ENCODE measurements around the gene NUAK1. TPM values are rescaled to one million over a fixed set of nuclear protein-coding genes. Genes with fewer than 3 reads are reported as not detected.

NUAK1 gene
- total RNA-seq, 4 donors from 2014 or later = 7.1 to 19.8 (median 10.7) TPM

DNA sequence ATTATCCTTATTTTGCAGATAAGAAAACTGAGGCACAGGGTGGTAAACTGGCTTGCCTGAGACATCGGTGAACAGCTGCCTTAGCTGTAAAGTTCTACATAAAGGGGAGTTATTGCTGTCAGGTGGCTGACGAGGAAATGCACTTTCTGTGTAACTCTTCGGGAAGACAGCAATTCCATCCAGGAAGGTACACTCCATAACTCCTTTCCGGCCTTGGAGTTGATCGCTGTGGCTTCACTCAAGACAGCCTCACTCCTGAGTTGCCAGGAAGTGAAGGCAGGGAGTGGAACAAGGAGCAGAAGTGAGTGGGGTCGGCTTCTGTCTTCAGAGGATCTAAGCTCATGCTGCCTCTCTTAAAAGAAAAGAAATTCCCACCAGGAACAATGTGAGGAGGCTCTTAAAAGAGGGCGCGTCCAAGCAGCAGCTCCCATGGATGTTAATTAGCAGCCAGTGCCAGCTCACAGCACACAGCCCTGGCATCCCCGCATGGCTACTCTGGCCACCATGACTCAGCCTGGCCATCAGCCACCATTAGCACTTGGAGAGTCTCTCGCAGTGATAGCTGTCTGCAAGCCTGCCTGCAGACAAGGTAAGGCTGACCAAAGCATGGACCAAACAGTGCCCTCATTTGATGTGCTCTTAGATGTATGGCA lies 60.3 kb downstream of the NUAK1 start:
- H3K36me3 ChIP-seq = peaks cover 0 to 71% (median under 1%) of the 10 kb centered on the region in 4 donors
- no peaks in the 10 kb centered on the region for H3K27me3 ChIP-seq
- DNase-seq (ENCODE audit: extremely low spot score) = no peak
- H3K4me1 ChIP-seq = peaks cover 45 to 74% (median 51%) of the 10 kb centered on the region in 4 donors
- intact Hi-C loops (cut with DNase I) = no loop called here
- H3K4me3 ChIP-seq = no peak overlapping the region
- no peak for TF ChIP-seq POLR2A (IDR thresholded peaks at IDR 0.05; ENCODE audit: low read depth)
- TF ChIP-seq EP300 (IDR thresholded peaks at IDR 0.05) = no peak
- no peak for TF ChIP-seq POLR2AphosphoS5 (IDR thresholded peaks at IDR 0.05)
- no peak for TF ChIP-seq CTCF (IDR thresholded peaks at IDR 0.05)
- no peaks in the 10 kb centered on the region for H3K9me3 ChIP-seq
- H3K27ac ChIP-seq (replicated peaks in 1 of 4) = peak overlapping the region in 1 of 4 donors; percentile 3
- 89% methylated on average over 7 of the region's 10 CpGs for WGBS

GRCh38 chr12:106074706-106075392 lies 63.9 kb downstream of the NUAK1 start:
- TF ChIP-seq CTCF (IDR thresholded peaks at IDR 0.05) (no peak), POLR2AphosphoS5 (IDR thresholded peaks at IDR 0.05) (no peak), EP300 (IDR thresholded peaks at IDR 0.05) (no peak), POLR2A (IDR thresholded peaks at IDR 0.05; ENCODE audit: low read depth) (no peak)
- Histone ChIP-seq H3K4me3 (no peak overlapping the region), H3K9me3 (no peaks in the 10 kb centered on the region), H3K4me1 (peaks cover 60 to 63% (median 62%) of the 10 kb centered on the region in 4 donors), H3K36me3 (peaks cover 0 to 75% (median 2%) of the 10 kb centered on the region in 4 donors), H3K27ac (replicated peaks in 1 of 4) (peak overlapping the region in 1 of 4 donors; percentile 5), H3K27me3 (no peaks in the 10 kb centered on the region)
- DNase-seq (ENCODE audit: extremely low spot score) = peak; percentile 45
- intact Hi-C loops (cut with DNase I) = no loop called here
- whole genome bisulfite sequencing = 50% methylated on average over 11 of the region's 11 CpGs

GRCh38 chr12:106074361-106074705 lies 64.4 kb downstream of the NUAK1 start:
- DNase-seq (ENCODE audit: extremely low spot score) = no peak
- Histone ChIP-seq H3K4me1 (peaks cover 55 to 58% (median 56%) of the 10 kb centered on the region in 4 donors), H3K27ac (replicated peaks in 1 of 4) (no peak overlapping the region), H3K9me3 (no peaks in the 10 kb centered on the region), H3K27me3 (no peaks in the 10 kb centered on the region), H3K4me3 (no peak overlapping the region), H3K36me3 (peaks cover 0 to 79% (median 2%) of the 10 kb centered on the region in 4 donors)
- TF ChIP-seq EP300 (IDR thresholded peaks at IDR 0.05) = no peak
- no peak for TF ChIP-seq POLR2A (IDR thresholded peaks at IDR 0.05; ENCODE audit: low read depth)
- no peak for TF ChIP-seq POLR2AphosphoS5 (IDR thresholded peaks at IDR 0.05)
- no peak for TF ChIP-seq CTCF (IDR thresholded peaks at IDR 0.05)
- intact Hi-C loops (cut with DNase I) = no loop called here
- 75% methylated on average over 1 of the region's 1 CpG for WGBS

DNA sequence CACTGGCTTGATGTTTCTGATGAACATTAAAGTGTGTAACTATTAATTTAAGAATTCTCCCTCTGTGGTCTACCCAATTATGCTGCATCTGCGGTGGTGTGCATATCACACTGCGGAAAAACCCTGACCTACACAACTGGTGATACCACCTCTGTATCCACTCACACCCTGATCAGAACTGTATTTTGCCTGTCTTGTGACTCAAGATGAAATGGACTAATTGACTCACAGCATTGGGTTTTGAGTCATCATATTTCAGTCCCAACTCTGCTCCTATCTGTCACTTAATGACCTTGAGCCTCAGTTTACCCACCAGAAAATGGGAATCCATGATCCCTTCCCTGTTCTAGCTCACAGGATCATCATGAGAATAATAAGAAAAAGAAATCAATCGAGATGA lies 65.6 kb downstream of the NUAK1 start:
- TF ChIP-seq CTCF (IDR thresholded peaks at IDR 0.05) = no peak
- TF ChIP-seq EP300 (IDR thresholded peaks at IDR 0.05) = no peak
- TF ChIP-seq POLR2AphosphoS5 (IDR thresholded peaks at IDR 0.05) = no peak
- TF ChIP-seq POLR2A (IDR thresholded peaks at IDR 0.05; ENCODE audit: low read depth) = no peak
- Histone ChIP-seq H3K9me3 (no peaks in the 10 kb centered on the region), H3K4me1 (peaks cover 43 to 46% (median 45%) of the 10 kb centered on the region in 4 donors), H3K36me3 (peaks cover 0 to 86% (median 4%) of the 10 kb centered on the region in 4 donors), H3K4me3 (no peak overlapping the region), H3K27ac (replicated peaks in 1 of 4) (no peak overlapping the region), H3K27me3 (no peaks in the 10 kb centered on the region)
- intact Hi-C loops (cut with DNase I) = no loop called here
- WGBS = 98% methylated on average over 3 of the region's 3 CpGs
- DNase-seq (ENCODE audit: extremely low spot score) = peak; percentile 37
